Activated B cell treated with CpG ODN at 0.5 μM for 24 hours (primary cell): Measurements from ENCODE around the gene RAB3A. TPM values are rescaled to one million over a fixed set of nuclear protein-coding genes. Genes with fewer than 3 reads are reported as not detected.
A peak's percentile ranks its signal among the peaks of the same experiment; 100 is the strongest.

Experiments
- ATAC-seq: fragments of 200-7000 bp; cut with Tn5 transposase; one replicate; pipeline ENCODE4 v1.10.0; 2021; ENCODE audit warnings: low read depth, mild to moderate bottlenecking, moderate library complexity
- CTCF ChIA-PET: fragments of 350-600 bp; sonication (Branson Sonifier 250); formaldehyde crosslinking; loops from one replicate; lab custom pipeline; 2021; ENCODE audit warnings: antibody characterized with exemption; lab: Charles Lee
- POLR2A ChIA-PET: fragments of 350-600 bp; sonication (Branson Sonifier 250); formaldehyde crosslinking; loops from one replicate; lab custom pipeline; 2021; ENCODE audit warnings: antibody characterized with exemption; lab: Charles Lee
- DNase-seq: peaks from one replicate; pipeline ENCODE4 v3.0.0; 2022
- H3K27ac Mint-ChIP-seq: one replicate; pipeline ENCODE4 v1.8.0; 2020; ENCODE audit warnings: mixed read lengths
- H3K27me3 Mint-ChIP-seq: one replicate; pipeline ENCODE4 v1.8.0; 2021; ENCODE audit warnings: mixed read lengths
- H3K36me3 Mint-ChIP-seq: one replicate; pipeline ENCODE4 v1.8.0; 2021; ENCODE audit warnings: low read depth, mixed read lengths
- H3K4me1 Mint-ChIP-seq: one replicate; pipeline ENCODE4 v1.8.0; 2021; ENCODE audit warnings: mixed read lengths
- H3K4me3 Mint-ChIP-seq: one replicate; pipeline ENCODE4 v1.8.0; 2020; ENCODE audit warnings: mild to moderate bottlenecking, mixed read lengths
- H3K9me3 Mint-ChIP-seq: one replicate; pipeline ENCODE4 v1.8.0; 2020; ENCODE audit warnings: mixed read lengths
- CTCF ChIP-seq: fragments of 200-600 bp; IDR thresholded peaks from one replicate; pipeline ENCODE4 v1.8.0; 2022; ENCODE audit warnings: antibody characterized with exemption, mild to moderate bottlenecking
- intact Hi-C: fragments of 100-400 bp; cut with micrococcal nuclease; formaldehyde crosslinking; loops from one replicate; pipeline ENCODE4 v1.15.1; 2024
- total RNA-seq: library from RNA; stranded (reverse); gene quantifications from 2 replicates; pipeline ENCODE4 v1.2.3, GENCODE V29; 2022

Gene RAB3A
- total RNA-seq, 1 donor from 2014 or later: 4.1 TPM

- peak overlapping the region; percentile 16 for H3K4me3 Mint-ChIP-seq
- intact Hi-C loops: loop anchor here (2.0 kb wide), 1 partner anchor 21 kb away; the partner anchor contains the start of gene RAB3A
- CTCF ChIA-PET: interaction anchor here (2.3 kb wide), 1 partner anchor 27 kb away, joined by 8 read pairs; no protein-coding TSS in a partner anchor
Observed at GRCh38 chr19:18225355-18225701, 21.5 kb upstream of the RAB3A start.

GRCh38 chr19:18224525-18225354 lies 20.9 kb upstream of the RAB3A start:
- DNase-seq: peak; percentile 77
- Mint-ChIP-seq H3K4me3 (peak overlapping the region; percentile 84), H3K27me3 (peaks cover 55% of the 10 kb centered on the region), H3K9me3 (no peaks in the 10 kb centered on the region), H3K36me3 (no peaks in the 10 kb centered on the region), H3K4me1 (peaks cover 45% of the 10 kb centered on the region), H3K27ac (peak overlapping the region; percentile 35)
- POLR2A ChIA-PET: interaction anchor here (0.7 to 2.6 kb wide), 11 partner anchors 9 to 214 kb away, joined by 3 to 14 read pairs (median 4); partner anchors contain the start of genes IQCN, JUND and MPV17L2
- CTCF ChIA-PET: interaction anchor here (0.6 to 2.3 kb wide), 4 partner anchors 9 to 33 kb away, joined by 3 to 8 read pairs (median 4); no protein-coding TSS in a partner anchor
- peak; percentile 98 for ATAC-seq
- TF ChIP-seq CTCF: no peak
- intact Hi-C loops: loop anchor here (2.0 kb wide), 1 partner anchor 20 kb away; the partner anchor contains the start of gene RAB3A

More at GRCh38 chr19:18225355-18225701, 21.5 kb upstream of the RAB3A start:
- Mint-ChIP-seq H3K27ac (no peak overlapping the region), H3K9me3 (no peaks in the 10 kb centered on the region), H3K4me1 (peaks cover 45% of the 10 kb centered on the region), H3K27me3 (peaks cover 54% of the 10 kb centered on the region), H3K36me3 (no peaks in the 10 kb centered on the region)
- POLR2A ChIA-PET: interaction anchor here (0.6 to 2.6 kb wide), 2 partner anchors 54 to 130 kb away, joined by 3 to 14 read pairs; no protein-coding TSS in a partner anchor
- ATAC-seq (no peak), DNase-seq (no peak)
- TF ChIP-seq CTCF: no peak

- ATAC-seq: no peak
- H3K4me1 Mint-ChIP-seq: peaks cover 45% of the 10 kb centered on the region
- POLR2A ChIA-PET: interaction anchor here (0.6 to 2.6 kb wide), 13 partner anchors 8 to 215 kb away, joined by 3 to 14 read pairs (median 4); partner anchors contain the start of genes IQCN, JUND and MPV17L2
- TF ChIP-seq CTCF: no peak
- H3K27ac Mint-ChIP-seq: no peak overlapping the region
- intact Hi-C loops: loop anchor here (2.0 kb wide), 1 partner anchor 19 kb away; the partner anchor contains the start of gene RAB3A
- peaks cover 52% of the 10 kb centered on the region for H3K27me3 Mint-ChIP-seq
- DNase-seq: no peak
- H3K9me3 Mint-ChIP-seq: no peaks in the 10 kb centered on the region
- H3K4me3 Mint-ChIP-seq: peak overlapping the region; percentile 84
- no peaks in the 10 kb centered on the region for H3K36me3 Mint-ChIP-seq
- CTCF ChIA-PET: interaction anchor here (0.6 to 2.3 kb wide), 4 partner anchors 8 to 32 kb away, joined by 3 to 8 read pairs (median 4); no protein-coding TSS in a partner anchor
Observed at GRCh38 chr19:18223860-18224524, 20.1 kb upstream of the RAB3A start.

GRCh38 chr19:18221815-18222725 lies 18.2 kb upstream of the RAB3A start:
- DNase-seq (no peak), ATAC-seq (no peak)
- ChIA-PET CTCF (interaction anchor here (1.0 to 1.7 kb wide), 2 partner anchors 8 to 166 kb away, joined by 3 read pairs; no protein-coding TSS in a partner anchor), POLR2A (no interaction called here)
- intact Hi-C loops: no loop called here
- no peaks in the 10 kb centered on the region for H3K36me3 Mint-ChIP-seq
- H3K9me3 Mint-ChIP-seq: no peaks in the 10 kb centered on the region
- H3K4me1 Mint-ChIP-seq: peaks cover 36% of the 10 kb centered on the region
- no peak for TF ChIP-seq CTCF
- no peak overlapping the region for H3K27ac Mint-ChIP-seq
- H3K4me3 Mint-ChIP-seq: no peak overlapping the region
- H3K27me3 Mint-ChIP-seq: peaks cover 41% of the 10 kb centered on the region
